ENCODE measurements around the gene ACBD4.

GRCh38 chr17:45086391-45086790 is 49.1 kb upstream of the ACBD4 start:
- TF ChIP-seq CTCF (IDR thresholded peaks at IDR 0.05) = no peak
- no peak for TF ChIP-seq POLR2A (IDR thresholded peaks at IDR 0.05)

Data from tibial nerve (tissue), 3 donors.